Measurements from ENCODE around the gene EXOC6.
"Not testable (repeated sequence)": the region's sequence is repeated elsewhere in the genome, so short reads cannot be mapped to it uniquely, and the experiment has no call there.

Gene EXOC6

DNA sequence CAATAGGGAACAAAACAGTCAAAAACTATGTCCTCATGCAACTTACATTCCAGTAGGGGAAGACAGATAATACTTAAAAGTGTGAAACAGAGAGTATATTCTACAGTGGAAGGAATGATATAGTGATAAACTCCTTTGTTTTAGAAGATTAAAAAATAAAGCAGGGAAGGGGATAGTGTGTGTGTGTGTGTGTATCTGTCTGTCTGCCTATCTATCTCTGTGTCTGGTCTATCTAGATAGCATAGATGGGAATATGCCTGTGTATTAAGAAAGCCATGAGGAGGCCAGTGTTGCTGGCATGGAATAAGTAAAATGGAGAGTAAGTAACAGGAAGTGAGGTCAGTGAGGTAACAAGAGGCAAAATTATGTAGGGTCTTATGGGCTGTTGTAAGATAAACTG lies 42.2 kb downstream of the EXOC6 start:
- DNase-seq, result no peak

DNA sequence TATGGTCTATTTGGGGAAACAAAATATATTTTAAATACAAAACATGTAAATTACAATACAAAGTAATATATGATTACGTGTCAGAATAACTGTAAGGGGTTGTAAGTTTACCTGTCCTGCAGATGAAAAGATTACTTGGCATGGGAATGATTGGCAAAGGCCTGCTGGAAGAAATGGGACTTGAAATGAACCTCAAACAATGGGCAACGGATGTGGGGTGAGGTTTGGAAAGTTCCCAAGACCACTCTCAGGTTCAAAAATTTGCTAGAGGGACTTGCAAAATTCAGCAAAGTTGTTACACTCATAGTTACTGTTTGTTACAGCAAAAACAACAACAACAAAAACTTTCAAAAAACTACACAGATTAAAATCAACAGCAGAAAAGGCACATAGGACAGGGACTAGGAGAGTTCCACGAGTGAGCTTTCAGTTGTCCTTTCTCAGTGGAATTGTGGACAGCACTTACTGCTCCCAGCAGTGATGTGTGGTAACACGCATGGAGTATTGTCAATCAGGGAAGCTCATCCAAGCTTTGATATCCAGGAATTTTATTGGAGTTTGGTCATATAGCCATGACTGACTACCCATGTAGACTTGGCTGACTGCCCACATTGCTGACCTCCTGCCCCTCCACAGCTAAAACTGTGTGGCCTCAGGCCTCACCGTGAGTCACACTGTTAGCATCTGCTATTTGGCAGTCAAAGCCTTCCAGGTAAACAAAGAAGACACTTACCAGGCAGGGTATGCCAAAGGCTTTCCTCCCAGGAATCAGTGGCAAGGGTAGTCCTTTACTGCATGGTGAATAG lies 43.8 kb downstream of the EXOC6 start:
- no peak for DNase-seq

DNA sequence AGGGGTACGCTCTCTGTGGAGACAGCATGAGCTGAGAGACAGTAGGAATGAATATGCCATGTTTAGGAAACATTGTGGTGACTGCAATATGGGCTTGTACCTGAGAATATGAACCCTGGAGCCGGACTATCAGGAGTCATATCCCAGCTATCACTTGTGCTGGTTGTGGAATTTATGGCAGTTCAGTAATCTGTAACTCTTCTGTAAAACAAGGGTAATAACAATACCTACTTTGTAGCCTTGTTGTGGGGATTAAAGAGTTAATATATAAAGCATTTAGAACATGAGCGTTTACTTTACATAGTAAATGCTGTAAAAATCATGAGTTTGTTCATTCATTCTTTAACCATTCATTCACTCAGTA lies 44.4 kb downstream of the EXOC6 start:
- no peak for DNase-seq

DNA sequence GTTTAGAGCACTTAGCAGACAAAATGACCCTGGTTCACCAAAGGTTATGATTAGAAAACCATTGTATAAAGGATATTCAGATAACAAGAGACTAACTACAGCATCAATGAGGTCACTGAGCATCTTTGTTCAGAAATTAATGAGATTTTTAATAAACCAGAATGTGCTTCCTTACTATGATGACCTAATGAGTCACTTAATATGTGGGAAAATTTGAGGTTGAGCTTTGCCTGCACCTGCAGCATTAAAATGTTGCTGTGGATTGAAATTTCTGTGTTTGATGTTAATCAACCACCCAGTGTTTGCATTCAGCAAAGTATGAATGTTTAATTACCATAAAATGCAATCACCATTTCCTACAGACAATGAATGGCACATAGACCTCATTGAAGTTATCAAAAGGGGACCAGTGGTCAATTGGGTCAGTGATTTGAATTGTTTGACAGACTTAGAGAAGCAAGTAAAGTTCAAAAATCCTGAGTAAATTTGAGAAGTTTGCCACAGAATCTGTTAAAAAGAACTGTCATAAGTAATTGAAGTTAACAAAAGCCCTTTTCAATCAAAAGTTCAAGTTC lies 45.8 kb downstream of the EXOC6 start:
- DNase-seq, result no peak

DNA sequence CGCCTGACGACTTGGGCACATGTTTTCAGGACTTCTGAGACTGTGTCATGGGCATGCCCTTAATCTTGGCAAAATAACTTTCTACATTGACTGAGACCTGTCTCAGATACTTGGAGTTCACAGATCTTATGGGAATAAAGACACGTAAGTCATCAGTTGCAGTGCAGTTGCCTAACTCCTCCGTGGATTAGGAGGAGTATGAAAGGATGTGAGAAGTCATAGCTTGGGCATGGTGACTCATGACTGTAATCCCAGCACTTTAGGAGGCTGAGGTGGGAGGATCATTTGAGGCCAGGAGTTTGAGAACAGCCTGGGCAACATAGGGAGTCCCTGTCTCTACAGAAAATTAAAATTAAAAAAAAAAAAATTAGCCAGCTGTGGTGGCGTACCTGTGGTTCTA lies 49.6 kb downstream of the EXOC6 start:
- DNase-seq, result no peak

DNA sequence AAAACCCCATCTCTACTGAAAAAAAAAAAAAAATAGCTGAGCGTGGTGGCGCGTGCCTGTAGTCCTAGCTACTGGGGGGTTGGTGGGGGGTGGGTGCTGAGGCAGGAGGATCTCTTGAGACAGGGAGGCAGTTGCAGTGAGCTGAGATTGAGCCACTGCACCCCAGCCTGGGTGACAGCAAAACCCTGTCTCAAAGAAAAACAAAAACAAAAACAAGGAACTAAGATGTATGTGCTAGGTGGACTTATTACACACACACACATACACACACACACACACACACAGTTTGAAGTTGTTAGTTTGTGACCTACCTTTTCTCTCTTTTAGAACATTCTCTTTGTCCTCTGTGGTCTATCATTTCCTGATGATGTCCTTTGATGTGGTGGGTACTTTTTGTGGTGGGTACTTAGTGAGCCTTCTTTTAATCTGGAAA lies 53.5 kb downstream of the EXOC6 start:
- no peak for DNase-seq

DNA sequence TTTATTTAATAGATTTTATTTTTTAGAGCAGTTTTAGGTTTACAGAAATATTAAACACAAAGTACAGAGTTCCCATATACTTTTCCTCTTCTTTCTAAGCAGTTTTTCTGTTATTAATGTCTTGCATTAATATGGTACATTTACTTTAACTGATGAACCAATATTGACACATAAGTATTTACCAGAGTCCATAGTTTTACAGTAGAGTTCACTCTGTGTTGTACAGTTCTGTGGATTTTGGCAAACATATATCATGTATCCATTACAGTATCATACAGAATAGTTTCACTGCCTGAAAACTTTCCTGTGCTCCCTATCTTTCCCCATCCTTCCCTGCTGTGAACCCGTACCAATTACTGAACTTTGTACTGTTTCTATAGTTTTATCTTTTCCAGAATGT lies 55.3 kb downstream of the EXOC6 start:
- DNase-seq, result no peak

DNA sequence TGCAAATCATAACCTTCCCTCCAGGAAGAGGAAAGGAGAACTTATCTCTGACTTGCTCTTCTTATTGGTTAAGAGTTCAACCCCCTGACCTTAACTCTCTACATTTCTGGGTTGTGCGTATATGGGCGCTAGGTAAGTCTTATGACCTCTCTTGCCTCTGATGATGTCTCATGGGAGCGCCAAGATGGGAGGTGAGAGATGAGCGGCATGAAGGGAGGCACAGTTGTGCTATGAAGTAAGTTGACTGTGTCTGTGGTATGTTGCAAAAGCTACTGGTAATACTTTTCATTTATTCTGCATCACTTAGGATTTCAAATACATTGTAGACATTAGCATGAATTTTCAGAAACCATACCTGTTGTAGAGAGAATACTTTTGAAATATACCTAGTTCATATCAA lies 59.0 kb downstream of the EXOC6 start:
- no peak for DNase-seq

DNA sequence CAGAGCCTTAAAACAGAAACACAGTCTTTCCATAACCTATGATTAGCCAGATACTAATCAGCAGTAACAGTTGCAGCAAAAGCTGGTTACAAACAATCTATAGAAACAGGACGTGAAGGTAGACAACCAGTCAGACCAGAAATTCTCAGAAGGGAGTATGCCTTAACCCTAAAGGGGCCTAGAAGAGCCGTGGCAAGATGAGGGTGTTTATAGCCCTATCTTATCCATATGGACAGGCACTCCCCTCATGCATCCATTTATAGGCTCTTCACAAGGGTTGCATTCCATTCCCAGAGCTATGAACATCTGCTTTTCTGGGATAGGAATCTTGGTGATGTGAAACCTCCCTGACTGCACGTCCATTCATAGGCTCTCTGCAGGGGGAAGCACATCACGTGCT lies 64.3 kb downstream of the EXOC6 start:
- not testable (repeated sequence) for DNase-seq

DNA sequence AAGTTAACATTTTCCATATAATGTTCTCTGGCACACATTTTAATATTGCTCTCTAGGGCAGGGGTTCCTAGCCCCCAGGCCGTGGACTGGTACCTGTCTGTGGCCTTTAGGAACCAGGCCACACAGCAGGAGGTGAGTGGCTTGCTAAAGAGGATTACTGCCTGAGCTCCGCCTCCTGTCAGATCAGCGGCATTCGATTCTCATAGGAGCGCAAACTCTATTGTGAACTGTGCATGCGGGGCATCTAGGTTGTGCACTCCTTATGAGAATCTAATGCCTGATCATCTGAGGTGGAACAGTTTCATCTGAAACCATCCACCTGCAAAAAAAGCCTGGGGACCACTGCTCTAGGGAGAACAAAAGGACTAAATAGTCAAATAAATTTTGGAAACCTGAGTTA lies 65.7 kb downstream of the EXOC6 start:
- no peak for DNase-seq

DNA sequence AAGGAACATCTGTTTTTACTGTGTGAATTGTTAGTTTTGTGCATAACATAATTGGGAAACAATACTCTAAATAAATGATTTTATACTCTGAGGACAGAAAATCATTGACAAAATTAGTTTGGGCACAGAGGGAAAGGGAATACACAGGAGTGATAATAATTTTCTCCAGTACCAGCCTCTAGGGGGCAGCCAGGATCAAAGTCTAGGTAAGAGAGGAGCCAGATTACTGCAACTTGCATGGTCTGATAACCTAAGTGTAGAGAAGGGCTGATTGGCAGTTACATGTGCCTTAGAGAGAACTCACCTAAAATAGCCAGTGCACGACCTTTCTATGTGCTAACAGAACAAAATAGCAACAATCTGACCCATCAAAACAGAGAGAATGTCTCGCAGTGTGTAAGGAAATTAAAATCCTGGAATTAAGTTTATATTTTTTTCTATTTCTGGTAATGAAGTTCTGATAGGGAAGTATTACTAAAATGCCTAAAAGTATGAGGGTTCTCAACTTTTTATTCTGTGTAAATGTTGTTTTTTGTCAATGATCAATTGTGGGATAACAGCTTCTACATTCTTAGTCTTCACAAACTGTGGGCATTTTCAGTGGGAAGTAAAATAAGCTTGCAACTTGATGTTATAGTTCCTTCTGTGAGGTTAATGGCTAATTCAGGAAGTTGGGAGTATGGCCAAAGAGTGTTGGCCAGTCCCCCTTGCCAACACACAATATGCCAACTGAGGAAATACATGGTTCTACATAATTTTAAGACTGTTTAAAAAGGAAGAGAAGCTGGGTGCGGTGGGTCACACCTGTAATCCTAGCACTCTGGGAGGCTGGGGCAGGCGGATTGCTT lies 66.4 kb downstream of the EXOC6 start:
- no peak for DNase-seq

DNA sequence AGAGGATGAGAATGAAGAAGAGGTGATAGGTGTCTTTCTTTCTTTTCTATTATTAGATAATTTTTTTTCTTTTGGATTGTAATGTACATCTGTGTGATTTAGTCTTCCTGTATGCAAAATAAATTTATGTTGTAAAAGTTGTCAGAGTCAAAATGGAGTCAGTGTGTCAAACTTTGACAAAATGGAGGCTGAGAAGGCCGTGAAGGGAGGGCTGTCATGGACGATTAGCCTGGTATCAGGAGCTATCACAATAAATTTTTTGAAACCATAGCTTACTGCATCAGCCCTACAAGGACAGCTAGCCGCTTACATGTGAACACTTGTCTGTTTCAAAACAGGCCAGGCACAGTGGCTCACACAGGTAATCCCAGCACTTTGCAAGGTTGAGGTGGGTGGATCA lies 67.6 kb downstream of the EXOC6 start:
- DNase-seq, result no peak

DNA sequence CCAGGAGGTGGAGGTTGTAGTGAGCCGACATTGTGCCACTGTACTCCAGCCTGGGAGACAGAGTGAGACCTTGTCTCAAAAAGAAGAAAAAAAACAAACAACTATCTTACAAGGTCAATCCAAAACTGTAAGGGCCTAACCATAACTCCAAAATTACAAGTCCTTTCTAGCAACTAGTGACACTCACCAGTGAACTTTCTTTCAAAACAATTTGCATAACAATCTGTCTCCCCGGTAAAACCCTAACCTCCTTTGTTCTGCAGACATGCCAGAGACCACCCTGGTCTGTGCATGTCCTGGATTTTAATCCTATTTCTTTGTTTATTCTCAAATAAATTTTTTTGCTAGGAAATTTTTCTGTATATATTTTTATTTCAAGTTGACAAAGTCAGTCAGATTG lies 68.1 kb downstream of the EXOC6 start:
- no peak for DNase-seq

DNA sequence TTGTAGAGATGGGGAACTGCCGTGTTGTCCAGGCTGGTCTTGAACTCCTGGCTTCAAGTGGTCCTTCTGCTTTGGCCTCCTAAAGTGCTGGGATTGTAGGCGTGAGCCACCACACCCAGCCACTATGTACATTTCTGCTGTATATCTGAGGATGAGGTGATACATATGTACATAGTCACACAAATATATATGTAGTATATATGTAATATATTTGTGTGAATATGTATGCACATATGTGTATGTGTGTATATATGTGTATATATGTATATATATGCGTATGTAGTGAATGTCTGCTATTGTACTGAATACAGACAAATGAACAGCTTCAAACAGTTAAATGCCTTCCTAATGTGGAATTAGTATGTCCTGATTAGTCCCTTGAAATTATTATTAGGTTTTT lies 70.3 kb downstream of the EXOC6 start:
- DNase-seq, result no peak

DNA sequence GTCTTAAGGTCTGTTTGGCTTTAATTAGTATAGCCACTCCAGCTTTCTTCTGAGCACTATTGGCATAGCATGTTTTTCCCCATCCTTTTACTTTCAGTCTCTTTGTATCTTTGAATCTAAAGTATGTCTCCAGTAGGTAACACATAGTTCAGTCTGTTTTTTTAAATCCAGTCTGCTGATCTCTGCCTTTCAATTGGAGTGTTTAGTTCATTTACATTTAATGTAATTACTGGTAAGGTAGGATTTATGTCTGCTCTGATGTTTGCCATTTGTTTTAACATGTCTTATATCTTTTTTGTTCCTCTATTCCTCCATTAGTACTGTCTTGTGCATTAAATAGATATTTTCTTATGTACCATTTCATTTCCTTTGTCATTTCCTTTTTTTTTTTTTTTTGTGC lies 72.5 kb downstream of the EXOC6 start:
- DNase-seq, result no peak

DNA sequence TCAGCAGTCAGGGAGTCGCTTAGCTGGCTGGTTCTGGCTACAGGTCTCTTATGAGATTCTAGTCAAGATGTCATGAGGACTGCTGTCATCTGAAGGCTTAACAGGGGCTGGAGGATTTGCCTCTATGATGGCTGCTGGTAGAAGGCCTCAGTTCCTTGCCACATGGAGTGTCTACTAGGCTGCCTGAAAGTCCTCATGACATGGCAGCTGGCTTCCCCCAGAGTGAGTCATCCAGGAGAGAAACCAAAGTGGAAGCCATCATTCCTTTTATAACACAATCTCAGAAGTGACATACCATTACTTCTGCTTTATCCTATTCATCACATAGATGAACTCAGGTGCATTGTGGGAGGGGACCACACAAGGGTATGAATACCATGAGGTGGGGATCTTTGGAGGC lies 75.1 kb downstream of the EXOC6 start:
- no peak for DNase-seq

DNA sequence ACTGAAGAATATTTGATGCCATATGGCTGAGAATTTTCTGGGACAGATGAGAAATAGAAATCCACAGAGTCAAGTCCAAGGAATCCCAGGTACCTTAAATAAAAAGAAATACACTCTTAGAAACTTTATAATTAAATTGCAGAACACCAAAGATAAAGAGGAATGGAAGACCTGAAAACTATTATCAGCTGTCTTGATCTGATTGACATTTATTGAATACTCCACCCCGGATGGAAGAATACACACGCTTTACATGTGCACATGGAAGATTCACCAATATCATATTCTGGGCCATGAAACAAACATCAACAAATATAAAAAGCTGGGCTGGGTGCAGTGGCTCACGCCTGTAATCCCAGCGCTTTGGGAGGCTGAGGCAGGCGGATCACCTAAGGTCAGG lies 81.6 kb downstream of the EXOC6 start:
- DNase-seq, result no peak

DNA sequence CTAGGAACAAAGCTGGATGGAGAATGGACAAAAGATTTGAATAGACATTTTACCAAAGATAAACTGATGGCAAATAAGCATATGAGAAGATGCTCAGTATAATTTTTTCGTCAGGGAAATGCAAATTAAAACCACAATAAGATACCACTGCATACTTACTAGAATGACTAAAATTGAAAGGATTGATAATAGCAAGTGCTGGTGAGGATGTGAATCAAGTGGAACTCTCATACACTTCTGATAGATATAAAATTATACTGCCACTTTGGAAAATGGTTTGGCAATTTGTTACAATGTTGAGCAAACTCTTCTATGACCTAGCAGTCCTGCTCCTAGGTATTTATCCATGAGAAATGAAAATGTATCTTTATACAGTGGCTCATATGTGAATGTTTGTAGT lies 83.3 kb downstream of the EXOC6 start:
- no peak for DNase-seq

DNA sequence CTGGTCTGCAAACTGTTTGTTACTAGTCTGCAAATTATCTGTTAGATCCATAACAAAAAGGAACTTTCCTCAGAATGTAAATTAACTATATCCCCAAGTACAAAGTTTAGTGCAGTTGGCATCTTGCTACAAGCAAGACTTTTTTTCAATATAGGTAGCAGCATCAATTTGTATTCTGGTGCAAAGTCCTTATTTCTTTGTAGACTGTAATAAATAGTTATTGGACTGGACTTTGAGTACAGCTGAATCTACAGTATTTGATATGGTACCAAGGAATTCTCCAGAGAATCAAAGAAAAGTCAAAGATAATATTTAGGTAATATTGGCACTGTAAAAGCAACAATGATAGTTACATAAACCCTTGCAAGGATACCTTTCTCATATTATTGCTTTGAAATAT lies 89.6 kb downstream of the EXOC6 start:
- no peak for DNase-seq

DNA sequence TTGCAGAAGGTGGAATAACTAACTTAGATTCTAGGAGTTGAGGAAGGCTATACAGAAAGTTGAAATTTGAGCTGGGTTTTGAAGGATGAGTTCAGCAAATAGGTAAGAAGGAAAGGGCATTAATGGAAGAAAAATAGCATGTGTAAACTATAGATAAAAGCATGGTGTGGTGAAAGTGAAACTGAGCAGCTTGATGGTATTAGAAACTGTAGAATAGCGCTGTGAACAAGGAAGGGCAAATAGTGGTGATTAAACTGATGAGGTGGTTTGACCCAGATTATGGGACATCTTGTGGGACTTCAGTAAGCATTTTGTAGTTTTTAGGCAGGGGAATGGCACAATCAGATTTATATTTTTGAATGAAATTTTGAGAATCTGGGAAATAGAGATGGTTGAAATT lies 90.5 kb downstream of the EXOC6 start:
- no peak for DNase-seq

DNA sequence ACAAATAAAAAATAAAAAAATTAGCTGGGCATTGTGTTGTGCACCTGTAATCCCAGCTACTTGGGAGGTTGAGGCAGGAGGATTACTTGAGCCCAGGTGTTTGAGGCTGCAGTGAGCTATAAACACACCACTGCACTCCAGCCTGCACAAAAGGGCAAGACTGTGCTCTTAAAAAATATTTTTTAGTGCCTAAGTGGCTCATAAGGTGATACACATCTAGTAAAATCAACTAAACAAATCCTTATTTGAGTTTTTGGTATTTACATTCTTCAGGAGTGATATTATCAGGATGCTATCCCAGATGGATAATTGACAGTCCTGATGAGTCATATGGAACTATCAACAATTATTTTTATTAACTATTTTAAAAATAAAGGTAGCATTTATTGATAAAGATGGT lies 93.9 kb downstream of the EXOC6 start:
- no peak for DNase-seq

DNA sequence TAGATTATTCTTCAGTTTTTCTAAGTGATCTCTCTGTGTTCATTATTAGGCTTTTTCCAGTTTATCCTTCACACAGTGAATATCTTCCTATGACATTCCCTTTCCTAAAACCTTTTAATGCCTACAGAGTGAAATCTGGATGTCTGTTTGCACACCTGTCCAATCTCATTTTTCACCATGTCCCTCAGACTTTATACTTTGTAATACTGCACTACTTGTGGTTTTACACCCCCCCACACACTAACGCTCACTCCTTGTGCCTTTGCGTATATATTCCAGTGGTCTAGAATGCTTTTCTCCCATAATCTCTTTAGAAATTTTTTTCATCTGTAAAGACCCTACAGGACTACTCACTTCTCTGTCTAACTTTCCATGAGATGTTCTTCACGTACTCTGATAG lies 98.2 kb downstream of the EXOC6 start:
- DNase-seq, result no peak

DNA sequence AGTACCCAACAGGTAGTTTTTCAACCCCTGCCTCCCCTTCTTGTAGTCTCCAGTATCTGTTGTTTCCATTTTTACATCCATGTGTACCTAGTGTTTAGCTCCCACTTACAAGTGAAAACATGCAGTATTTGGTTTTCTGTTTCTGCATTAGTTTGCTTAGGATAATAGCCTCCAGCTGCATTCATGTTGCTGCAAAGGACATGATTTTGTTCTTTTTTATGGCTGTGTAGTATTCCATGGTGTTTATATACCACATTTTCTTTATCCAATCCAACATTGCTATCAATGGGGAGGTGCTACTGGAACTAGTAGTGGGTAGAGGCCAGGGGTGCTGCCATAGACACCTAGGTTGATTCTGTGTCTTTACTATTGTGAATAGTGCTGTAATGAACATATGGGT lies 104.3 kb downstream of the EXOC6 start:
- DNase-seq, result not testable (repeated sequence)
